ENCODE data around the gene PIGZ. TPM values are rescaled to one million over a fixed set of nuclear protein-coding genes. Genes with fewer than 3 reads are reported as not detected.

PIGZ gene
- total RNA-seq, 1 donor from 2014 or later = 9.8 TPM

- peak in 1 of 2 donors; percentile 81 for DNase-seq (ENCODE audit: extremely low spot score in 2 of 2)
- Histone ChIP-seq H3K4me3 (peak overlapping the region; percentile 88 to 98), H3K27ac (peak overlapping the region; percentile 84), H3K9me3 (no peaks in the 10 kb centered on the region), H3K36me3 (peaks cover 0 to 14% of the 10 kb centered on the region in 2 donors), H3K27me3 (no peaks in the 10 kb centered on the region), H3K4me1 (peaks cover 28% of the 10 kb centered on the region)
- intact Hi-C loops (cut with DNase I) = no loop called here
- no peak for TF ChIP-seq POLR2AphosphoS5 (IDR thresholded peaks at IDR 0.05; ENCODE audit: insufficient read depth in 1 of 2, low read depth in 1 of 2)
- no peak for TF ChIP-seq POLR2A (IDR thresholded peaks at IDR 0.05)
- no peak for TF ChIP-seq CTCF (IDR thresholded peaks at IDR 0.05)
Observed at GRCh38 chr3:196942915-196943277, 25.7 kb downstream of the PIGZ start.

GRCh38 chr3:196942226-196942914 lies 26.3 kb downstream of the PIGZ start, which contains the start of gene NCBP2:
Gene NCBP2 (minus strand): TSS chr3:196942528. CDS start chr3:196942503, 25 bp downstream.
- no peaks in the 10 kb centered on the region for H3K27me3 ChIP-seq
- H3K4me1 ChIP-seq = peaks cover 28% of the 10 kb centered on the region
- peak; percentile 96 to 98 for DNase-seq (ENCODE audit: extremely low spot score in 2 of 2)
- peak within 1 kb of the TSS; percentile 84 for H3K27ac ChIP-seq
- TF ChIP-seq POLR2AphosphoS5 (IDR thresholded peaks at IDR 0.05; ENCODE audit: insufficient read depth in 1 of 2, low read depth in 1 of 2) = peak; percentile 96 to 99
- peak in 1 of 2 donors; percentile 54 for TF ChIP-seq POLR2A (IDR thresholded peaks at IDR 0.05)
- TF ChIP-seq CTCF (IDR thresholded peaks at IDR 0.05) = peak; percentile 20 to 39 (median 22)
- intact Hi-C loops (cut with DNase I) = no loop called here
- peaks cover 0 to 19% of the 10 kb centered on the region in 2 donors for H3K36me3 ChIP-seq
- H3K9me3 ChIP-seq = no peaks in the 10 kb centered on the region
- peak within 1 kb of the TSS; percentile 88 to 98 for H3K4me3 ChIP-seq

GRCh38 chr3:196941729-196942225 lies 26.9 kb downstream of the PIGZ start:
- Histone ChIP-seq H3K27ac (peak overlapping the region; percentile 84), H3K27me3 (no peaks in the 10 kb centered on the region), H3K9me3 (no peaks in the 10 kb centered on the region), H3K4me3 (peak overlapping the region; percentile 88 to 98), H3K36me3 (peaks cover 0 to 25% of the 10 kb centered on the region in 2 donors), H3K4me1 (peaks cover 28% of the 10 kb centered on the region)
- intact Hi-C loops (cut with DNase I) = no loop called here
- TF ChIP-seq CTCF (IDR thresholded peaks at IDR 0.05) (no peak), POLR2AphosphoS5 (IDR thresholded peaks at IDR 0.05; ENCODE audit: insufficient read depth in 1 of 2, low read depth in 1 of 2) (no peak), POLR2A (IDR thresholded peaks at IDR 0.05) (no peak)
- DNase-seq (ENCODE audit: extremely low spot score in 2 of 2) = no peak

- H3K36me3 ChIP-seq = peaks cover 0 to 54% of the 10 kb centered on the region in 2 donors
Observed at GRCh38 chr3:196938576-196938975, 30.1 kb downstream of the PIGZ start.

More at GRCh38 chr3:196938576-196938975, 30.1 kb downstream of the PIGZ start:
- H3K9me3 ChIP-seq = no peaks in the 10 kb centered on the region
- no peak for DNase-seq (ENCODE audit: extremely low spot score in 2 of 2)
- intact Hi-C loops (cut with DNase I) = no loop called here
- TF ChIP-seq CTCF (IDR thresholded peaks at IDR 0.05) (no peak), POLR2AphosphoS5 (IDR thresholded peaks at IDR 0.05; ENCODE audit: insufficient read depth in 1 of 2, low read depth in 1 of 2) (no peak), POLR2A (IDR thresholded peaks at IDR 0.05) (no peak)
- H3K4me3 ChIP-seq = no peak overlapping the region
- H3K27ac ChIP-seq = no peak overlapping the region
- no peaks in the 10 kb centered on the region for H3K27me3 ChIP-seq
- peaks cover 18% of the 10 kb centered on the region for H3K4me1 ChIP-seq
